Left kidney (tissue), 2 donors: ENCODE results near the gene MEIS1. TPM values are rescaled to one million over a fixed set of nuclear protein-coding genes. Genes with fewer than 3 reads are reported as not detected.

Experiments
- DNase-seq: peaks from one replicate; pipeline ENCODE4 v3.0.0-alpha.2; 2013
- polyA plus RNA-seq: library from polyadenylated mRNA; unstranded; fragments of 120-200 nt; gene quantifications from one replicate; pipeline ENCODE4 v1.2.1, GENCODE V29; 2013; ENCODE audit not compliant: insufficient read length

MEIS1 gene
- polyA plus RNA-seq, 1 donor, result 164 TPM

- DNase-seq, result no peak
Measured at GRCh38 chr2:66532972-66533868, 98.3 kb downstream of the MEIS1 start.

GRCh38 chr2:66534461-66534860 is 99.5 kb downstream of the MEIS1 start:
- no peak for DNase-seq

GRCh38 chr2:66535574-66536289 is 100.8 kb downstream of the MEIS1 start:
- DNase-seq, result no peak

GRCh38 chr2:66536290-66536673 is 101.4 kb downstream of the MEIS1 start:
- no peak for DNase-seq

GRCh38 chr2:66536997-66537396 is 102.1 kb downstream of the MEIS1 start:
- no peak for DNase-seq

GRCh38 chr2:66538291-66538690 is 103.4 kb downstream of the MEIS1 start:
- no peak for DNase-seq

- DNase-seq, result no peak
Measured at GRCh38 chr2:66539452-66539851, 104.5 kb downstream of the MEIS1 start.

- no peak for DNase-seq
Measured at GRCh38 chr2:66541646-66542045, 106.7 kb downstream of the MEIS1 start.

- no peak for DNase-seq
Measured at GRCh38 chr2:66543257-66543767, 108.4 kb downstream of the MEIS1 start.

GRCh38 chr2:66544258-66544657 is 109.3 kb downstream of the MEIS1 start:
- DNase-seq, result no peak

GRCh38 chr2:66545258-66545657 is 110.3 kb downstream of the MEIS1 start:
- DNase-seq, result no peak

- no peak for DNase-seq
Measured at GRCh38 chr2:66547118-66547517, 112.2 kb downstream of the MEIS1 start.

GRCh38 chr2:66547887-66548286 is 113.0 kb downstream of the MEIS1 start:
- no peak for DNase-seq

GRCh38 chr2:66548422-66548821 is 113.5 kb downstream of the MEIS1 start:
- no peak for DNase-seq

- no peak for DNase-seq
Measured at GRCh38 chr2:66550826-66551225, 115.9 kb downstream of the MEIS1 start.

GRCh38 chr2:66553370-66553769 is 118.4 kb downstream of the MEIS1 start:
- DNase-seq, result no peak

- DNase-seq, result no peak
Measured at GRCh38 chr2:66555091-66555490, 120.2 kb downstream of the MEIS1 start.

GRCh38 chr2:66555501-66556324 is 120.8 kb downstream of the MEIS1 start:
- no peak for DNase-seq

- DNase-seq, result no peak
Measured at GRCh38 chr2:66559672-66560071, 124.7 kb downstream of the MEIS1 start.

- no peak for DNase-seq
Measured at GRCh38 chr2:66560683-66561082, 125.8 kb downstream of the MEIS1 start.

- no peak for DNase-seq
Measured at GRCh38 chr2:66561645-66562303, 126.8 kb downstream of the MEIS1 start.

GRCh38 chr2:66562304-66562685 is 127.4 kb downstream of the MEIS1 start:
- DNase-seq, result no peak
